HG03108 (cell line): Measurements from ENCODE around the gene HS3ST2.
"Not testable (repeated sequence)": the region's sequence is repeated elsewhere in the genome, so short reads cannot be mapped to it uniquely, and the experiment has no call there.

Experiments used
- ATAC-seq: cut with Tn5 transposase; IDR thresholded peaks from one replicate; pipeline ENCODE4 v1.9.1; 2021; ENCODE audit warnings: moderate library complexity; ENCODE audit not compliant: unreplicated experiment

HS3ST2 gene

GRCh38 chr16:22874394-22874793, 60.4 kb downstream of the HS3ST2 start:
- no peak for ATAC-seq

- no peak for ATAC-seq
Observed at GRCh38 chr16:22878955-22879354, 65.0 kb downstream of the HS3ST2 start.

DNA sequence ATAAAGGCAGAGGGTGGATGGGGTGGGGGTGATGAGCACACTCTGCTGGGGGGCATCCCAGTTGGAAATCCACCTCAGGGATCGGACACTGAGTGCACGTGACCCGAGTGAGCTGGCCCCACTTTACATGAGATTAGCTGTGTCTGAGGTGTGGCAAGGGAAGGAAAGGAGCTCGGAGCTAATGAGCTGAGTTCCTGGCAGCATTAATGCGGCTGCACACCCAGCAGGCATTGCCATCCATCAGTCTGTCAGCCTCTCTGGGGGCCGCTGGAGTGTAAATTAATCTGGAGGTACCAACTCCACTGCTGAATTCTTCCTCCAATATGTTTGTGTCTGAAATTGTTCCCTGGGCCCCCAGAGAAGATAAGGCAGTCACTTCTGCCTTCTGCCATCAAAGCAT, 65.5 kb downstream of the HS3ST2 start:
- no peak for ATAC-seq

DNA sequence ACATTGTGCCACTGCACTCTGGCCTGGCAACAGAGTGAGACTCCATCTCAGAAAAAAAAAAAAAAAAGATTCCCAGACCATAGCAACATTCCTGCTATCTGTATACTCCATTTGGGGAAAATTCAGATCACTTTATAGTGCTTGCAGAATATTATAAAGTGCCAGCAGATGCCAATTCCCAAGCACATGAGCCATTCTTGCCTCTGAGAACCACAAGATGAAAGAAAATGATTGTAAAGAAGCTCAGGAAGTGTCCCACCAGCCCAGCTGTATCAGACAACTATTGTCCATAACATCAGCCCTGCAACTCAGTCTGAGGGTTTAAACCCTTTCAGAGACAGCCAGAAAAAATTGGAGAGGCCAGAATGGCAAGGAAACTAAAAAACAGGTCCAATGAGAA, 69.0 kb downstream of the HS3ST2 start:
- ATAC-seq = no peak

DNA sequence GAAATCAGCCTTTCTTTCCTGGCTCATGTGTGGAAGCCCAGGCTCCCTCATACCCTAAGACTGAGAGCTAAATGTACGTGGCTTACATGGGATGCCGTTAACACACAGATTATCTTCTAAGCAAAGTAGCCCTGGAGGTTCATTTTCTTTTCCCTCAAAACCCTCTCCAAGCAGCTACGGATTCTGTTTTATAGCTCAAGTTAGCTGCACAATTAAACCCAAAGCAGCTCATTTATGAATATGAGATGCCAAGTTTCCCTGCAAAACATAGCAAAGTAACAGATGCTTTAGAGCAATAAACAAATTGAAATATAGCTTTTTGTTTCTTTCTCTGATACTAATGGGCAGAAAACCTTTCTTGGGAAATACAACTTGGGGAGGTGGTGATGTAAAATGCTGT, 72.0 kb downstream of the HS3ST2 start:
- no peak for ATAC-seq

- no peak for ATAC-seq
Observed at GRCh38 chr16:22886927-22887326, 73.0 kb downstream of the HS3ST2 start.

GRCh38 chr16:22887445-22887844, 73.5 kb downstream of the HS3ST2 start:
- no peak for ATAC-seq

DNA sequence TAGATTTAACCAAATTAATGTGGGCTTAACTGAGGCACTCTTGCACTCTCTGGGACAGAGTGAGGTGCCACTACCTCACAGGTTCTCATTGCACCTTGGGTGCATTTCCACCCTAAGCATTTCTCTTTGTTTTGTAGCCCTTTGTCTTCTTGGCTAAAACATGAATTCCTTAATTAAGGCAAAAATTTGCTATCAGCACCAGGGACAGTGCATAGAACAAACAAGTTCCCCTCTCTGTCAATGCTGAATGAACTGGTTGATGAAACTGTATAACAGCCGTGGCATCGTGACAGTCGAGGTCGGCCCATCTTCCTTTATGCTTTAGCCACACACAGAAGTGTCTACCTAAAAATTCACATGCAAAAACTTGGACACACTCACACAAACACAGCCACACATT, 74.8 kb downstream of the HS3ST2 start:
- no peak for ATAC-seq

DNA sequence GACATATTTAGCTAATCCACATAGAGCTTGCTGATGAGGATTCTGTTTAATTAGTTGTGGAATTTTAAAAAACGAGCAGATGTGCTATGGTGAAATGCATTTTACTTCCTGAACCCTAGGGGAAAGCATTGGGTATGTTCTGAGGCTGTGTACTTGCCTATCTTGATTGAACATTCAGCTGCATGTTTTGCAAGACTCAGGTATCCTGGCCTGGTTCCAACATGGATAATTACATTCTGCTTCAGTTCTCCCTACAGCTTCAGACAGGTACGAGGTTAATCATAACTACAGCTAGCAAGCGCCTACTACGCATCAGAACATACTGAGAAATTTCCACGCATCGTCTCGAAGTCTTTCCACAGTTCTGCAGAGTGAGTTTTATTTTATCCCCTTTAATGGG, 77.0 kb downstream of the HS3ST2 start:
- ATAC-seq = no peak

DNA sequence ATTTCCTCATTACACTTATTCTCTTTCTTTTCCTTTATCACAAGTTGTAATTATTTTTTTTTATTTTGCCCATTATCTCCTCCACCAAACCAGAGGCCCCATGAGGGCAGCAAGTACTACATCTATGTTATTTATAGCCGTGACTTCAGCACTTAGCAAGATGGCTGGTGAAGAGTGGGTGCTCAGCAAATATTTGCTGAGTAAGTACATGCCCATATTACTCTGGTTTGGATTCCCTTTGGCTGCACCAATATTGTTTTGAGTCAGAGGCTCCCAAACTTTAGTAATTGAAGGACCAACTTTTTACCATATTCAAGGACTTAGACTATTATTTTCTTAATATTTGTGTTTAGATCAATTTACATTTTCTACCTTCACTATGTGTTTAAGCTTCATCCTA, 83.2 kb downstream of the HS3ST2 start:
- ATAC-seq = no peak

GRCh38 chr16:22898131-22898530, 84.2 kb downstream of the HS3ST2 start:
- no peak for ATAC-seq

- no peak for ATAC-seq
Observed at GRCh38 chr16:22898874-22899348, 84.9 kb downstream of the HS3ST2 start.

GRCh38 chr16:22899567-22899966, 85.6 kb downstream of the HS3ST2 start:
- not testable (repeated sequence) for ATAC-seq

DNA sequence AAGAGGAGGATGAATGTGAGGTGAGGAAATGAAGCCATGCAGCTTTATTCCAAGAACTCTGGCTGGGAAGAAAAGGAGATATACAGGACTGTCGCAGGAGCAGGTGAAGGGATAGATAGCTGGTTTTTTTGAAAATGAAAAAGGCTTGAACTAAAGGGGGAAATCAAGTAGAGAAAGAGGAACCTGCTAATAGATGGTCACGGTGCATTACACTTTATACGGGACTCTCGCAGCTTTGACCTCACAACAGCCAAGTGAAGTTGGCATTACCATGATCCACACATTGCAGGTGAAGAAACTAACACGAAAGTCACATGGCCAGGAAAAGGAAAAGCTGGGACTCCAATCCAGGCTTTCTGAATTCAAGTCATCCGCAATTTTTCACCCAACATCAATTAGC, 86.9 kb downstream of the HS3ST2 start:
- ATAC-seq = no peak

DNA sequence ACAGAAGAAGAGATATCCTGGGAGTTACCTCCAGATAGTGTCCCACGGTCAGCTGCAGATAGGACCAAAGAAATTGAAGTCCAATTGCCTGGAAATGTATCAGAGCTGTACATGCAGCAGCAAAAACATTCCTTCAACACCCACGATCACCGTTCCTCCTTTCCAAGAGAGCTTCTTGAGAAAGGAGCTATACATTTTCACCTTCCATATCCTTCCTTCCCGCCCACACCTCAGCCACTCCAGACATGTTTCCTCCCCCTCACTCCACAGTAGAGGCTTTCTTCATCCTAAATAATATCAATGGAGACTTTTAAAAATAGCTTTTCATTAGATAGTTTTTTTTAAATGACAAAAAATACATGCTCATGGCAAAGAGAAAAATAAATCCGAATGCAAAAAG, 87.6 kb downstream of the HS3ST2 start:
- ATAC-seq = no peak

GRCh38 chr16:22903716-22904115, 89.8 kb downstream of the HS3ST2 start:
- ATAC-seq = no peak

DNA sequence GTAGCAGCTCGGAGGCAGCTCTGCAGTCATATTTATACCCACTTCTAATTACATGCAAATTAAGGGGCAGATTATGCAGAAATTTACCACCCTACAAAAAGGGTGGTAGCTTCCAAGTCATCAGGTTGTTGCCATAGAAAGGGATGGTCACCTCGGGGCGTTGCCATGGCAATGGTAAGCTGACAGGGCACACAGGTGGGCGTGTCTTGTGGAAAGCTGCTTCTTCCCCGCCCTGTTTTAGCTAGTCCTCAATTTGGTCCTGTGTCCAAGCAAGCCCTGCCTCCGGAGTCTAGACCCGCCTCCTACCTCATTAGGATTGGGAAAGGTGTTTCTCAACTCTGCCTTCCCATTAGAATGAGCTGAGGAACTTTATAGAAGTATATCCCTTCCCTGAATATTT, 98.7 kb downstream of the HS3ST2 start:
- ATAC-seq = no peak

- ATAC-seq = no peak
Observed at GRCh38 chr16:22915003-22915402, 101.0 kb downstream of the HS3ST2 start.

DNA sequence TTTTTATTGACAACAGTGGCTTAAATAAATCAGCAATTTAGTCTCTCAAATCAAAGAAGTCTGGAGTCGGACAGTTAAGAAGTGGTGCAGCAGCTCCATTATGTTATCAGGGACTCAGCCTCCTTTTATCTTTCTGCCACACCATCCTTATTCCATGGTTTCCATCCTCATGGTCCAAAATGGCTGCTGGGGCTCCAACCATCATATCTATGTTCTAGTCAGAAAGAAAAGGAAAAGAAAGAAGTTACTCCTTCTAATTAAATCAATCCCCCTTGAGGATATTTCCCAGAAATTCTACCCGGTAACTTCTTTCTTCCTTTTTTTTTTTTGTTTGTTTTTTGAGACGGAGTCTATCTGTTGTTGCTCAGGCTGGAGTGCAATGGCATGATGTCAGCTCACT, 109.5 kb downstream of the HS3ST2 start:
- no peak for ATAC-seq

DNA sequence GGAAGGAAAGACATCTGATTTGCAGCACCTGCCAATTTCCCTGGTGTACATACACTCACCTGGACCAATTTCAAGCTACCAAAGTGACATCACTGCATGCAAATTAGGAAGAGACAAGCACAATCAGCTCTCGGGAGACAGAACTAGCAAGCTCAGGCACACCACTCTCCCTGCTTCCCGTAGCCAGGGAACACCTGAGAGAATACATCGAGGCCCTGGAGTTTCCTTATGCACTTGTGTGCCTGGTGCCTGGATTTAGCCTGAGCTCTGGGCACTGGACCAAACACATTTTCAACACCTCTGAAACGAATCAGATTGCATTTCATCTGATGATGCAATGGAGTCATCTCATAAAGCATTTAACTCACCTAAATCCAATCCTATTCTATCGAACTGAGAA, 110.5 kb downstream of the HS3ST2 start:
- ATAC-seq = no peak

DNA sequence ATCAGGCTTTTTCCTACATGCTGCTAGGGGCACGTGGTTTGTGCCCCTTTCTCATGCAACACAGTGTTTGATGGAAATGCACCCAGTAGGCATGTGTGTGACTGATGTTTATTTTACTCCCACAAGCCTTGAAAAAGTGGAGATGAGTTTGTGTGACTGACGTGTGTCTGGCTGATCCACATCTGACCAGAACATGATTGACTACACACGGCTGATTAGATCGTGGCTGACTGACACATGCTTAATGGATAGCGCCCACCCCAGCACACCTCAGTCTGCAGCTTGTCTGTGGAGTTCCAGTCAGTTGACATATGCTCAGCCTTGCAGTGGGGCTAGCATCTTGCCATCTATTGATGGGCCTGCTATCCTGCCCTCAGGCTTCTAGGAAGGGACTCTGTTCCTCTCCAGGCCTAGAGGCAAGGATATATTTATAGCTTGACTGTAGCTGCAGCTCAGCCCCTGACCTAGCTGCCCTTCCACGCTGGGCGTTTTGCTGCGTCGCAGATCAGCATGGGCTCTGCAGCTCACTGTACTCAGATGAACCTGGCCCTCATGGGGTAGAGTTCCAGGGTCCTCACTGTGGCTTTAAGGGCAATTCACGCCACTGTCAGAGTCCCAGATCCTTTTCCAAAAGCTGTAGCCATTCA, 112.3 kb downstream of the HS3ST2 start:
- no peak for ATAC-seq

- ATAC-seq = no peak
Observed at GRCh38 chr16:22927306-22927705, 113.3 kb downstream of the HS3ST2 start.

DNA sequence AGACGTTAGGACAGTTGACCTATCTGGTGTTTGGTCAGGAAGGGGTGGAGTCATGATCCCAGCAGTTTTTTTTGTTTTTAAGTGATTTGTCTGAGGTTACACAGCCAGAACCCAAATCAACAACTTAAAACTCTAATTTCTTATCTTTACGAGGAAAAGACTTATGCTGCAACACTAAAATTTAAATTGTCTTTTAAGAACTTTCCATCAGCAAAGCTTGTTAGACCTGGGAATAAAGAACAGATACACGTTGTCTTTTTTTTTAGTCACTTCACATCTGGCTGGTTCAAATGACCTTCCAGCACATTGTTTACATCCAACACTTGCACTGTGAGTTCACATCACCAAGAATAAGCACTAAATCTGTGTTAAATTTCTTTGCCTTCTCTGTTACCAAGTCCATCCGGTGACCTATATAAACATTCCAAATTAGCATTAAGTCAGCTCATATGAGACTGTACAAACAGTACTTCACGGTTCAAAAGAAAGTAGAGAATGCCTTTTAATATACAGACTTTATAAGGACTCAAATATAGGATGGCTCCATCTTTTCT, 115.0 kb downstream of the HS3ST2 start:
- ATAC-seq = no peak
